ENCODE data around the gene LETMD1.
"Not testable (repeated sequence)": the region's sequence is repeated elsewhere in the genome, so short reads cannot be mapped to it uniquely, and the experiment has no call there.

The LETMD1 gene

DNA sequence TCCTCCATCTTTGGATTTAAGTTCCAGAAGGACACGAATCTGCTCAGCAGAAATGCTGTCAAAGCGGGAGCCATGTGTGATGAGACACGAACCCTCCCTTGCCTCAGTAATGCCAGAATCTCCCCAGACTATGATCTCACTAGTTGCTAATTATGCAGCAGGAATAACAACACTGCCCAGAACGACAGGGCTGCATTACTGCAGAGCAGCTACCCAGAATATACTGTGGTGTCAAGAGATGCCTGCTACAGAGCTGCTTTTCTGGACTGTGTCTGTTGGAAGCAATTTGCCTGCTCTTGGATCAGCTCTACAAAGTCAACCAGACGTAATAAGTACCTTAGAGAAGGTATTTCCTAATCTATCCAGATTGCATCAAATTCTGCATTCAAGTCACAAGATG lies 29.8 kb downstream of the LETMD1 start:
- no peak for DNase-seq (ENCODE audit: low read depth in 2 of 2)

DNA sequence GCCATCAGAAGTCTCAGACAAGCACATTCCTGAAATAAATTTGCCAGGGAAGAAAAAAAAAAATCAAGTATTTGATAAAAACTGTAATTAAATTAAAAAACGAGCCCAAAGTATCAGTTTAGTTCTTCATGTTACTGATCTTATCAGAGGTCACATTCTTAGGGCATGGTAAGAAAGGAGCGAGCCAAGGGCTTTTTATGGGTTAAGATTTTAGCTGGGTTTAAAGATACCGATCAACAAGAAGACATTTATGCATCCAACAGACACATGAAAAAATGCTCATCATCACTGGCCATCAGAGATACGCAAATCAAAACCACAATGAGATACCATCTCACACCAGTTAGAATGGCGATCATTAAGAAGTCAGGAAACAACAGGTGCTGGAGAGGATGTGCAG lies 30.2 kb downstream of the LETMD1 start:
- not testable (repeated sequence) for DNase-seq (ENCODE audit: low read depth in 2 of 2)

DNA sequence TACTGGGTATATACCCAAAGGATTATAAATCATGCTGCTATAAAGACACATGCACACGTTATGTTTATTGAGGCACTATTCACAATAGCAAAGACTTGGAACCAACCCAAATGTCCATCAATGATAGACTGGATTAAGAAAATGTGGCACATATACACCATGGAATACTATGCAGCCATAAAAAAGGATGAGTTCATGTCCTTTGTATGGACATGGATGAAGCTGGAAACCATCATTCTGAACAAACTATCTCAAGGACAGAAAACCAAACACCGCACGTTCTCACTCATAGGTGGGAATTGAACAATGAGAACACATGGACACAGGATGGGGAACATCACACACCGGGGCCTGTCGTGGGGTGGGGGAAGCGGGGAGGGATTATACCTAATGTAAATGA lies 30.7 kb downstream of the LETMD1 start:
- DNase-seq (ENCODE audit: low read depth in 2 of 2): not testable (repeated sequence)

DNA sequence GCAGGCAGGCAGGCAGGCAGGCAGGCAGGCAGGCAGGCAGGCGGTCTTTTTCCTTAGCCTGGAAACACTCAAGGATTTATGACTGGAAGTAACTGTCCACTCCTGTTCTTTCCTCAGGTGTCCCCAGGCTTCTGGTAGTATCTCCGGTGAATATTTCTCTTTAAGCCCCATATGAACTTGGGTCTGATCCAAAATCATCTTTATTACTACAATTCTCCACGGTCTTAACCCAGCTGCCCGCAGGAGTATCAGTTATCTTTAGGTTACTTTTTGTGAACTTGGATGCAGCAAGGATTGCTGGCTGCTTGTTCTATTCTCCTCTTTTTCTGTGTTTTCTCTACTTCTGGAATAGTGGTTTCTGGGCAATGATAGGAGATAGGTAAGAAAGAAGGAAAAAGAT lies 32.0 kb downstream of the LETMD1 start:
- no peak for DNase-seq (ENCODE audit: low read depth in 2 of 2)

DNA sequence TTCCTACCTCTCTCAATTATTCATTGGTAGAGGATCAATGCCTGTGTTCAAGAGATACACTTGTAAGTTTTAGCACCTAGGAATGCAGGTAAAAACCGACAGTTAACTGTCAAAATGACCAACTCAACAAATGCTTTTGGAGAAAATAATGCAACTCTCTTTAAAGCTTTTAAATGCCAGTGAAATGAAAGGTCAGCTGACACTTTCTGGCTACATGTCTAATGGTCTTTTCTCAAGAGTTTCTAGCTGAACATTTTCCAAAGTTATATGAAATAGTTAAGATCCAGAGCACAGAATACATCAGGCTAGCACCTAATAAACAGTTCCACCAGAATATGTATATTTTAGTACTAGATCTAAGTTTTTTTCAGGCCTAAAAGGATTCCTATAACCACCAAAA lies 33.3 kb downstream of the LETMD1 start:
- DNase-seq (ENCODE audit: low read depth in 2 of 2): no peak

DNA sequence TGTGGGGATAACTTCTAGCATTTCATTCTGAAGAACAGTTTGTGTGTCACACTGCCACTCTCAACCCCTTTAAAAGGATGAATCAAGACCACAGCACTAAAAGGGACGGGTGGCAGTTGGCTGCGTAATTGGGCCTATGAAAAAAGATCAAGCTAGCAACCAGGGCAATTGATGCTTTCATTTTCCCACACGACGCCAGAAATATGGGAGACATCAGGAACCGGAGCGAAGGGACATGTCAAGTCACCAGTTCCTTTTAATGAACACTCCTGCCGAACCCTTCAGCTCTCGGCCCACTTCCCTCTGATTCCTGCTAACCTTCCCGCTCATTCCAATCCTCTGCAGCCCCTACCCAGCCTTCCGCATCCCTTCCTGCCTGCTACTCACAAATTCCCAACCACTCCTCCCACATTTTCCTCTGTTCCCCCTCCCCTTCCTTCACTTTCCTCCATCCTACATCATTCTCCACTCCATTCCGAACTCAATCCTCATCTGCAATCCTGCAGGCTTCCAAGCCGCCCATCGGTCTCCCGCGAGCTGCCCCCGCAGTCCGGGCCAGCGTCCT lies 34.5 kb downstream of the LETMD1 start:
- DNase-seq (ENCODE audit: low read depth in 2 of 2): peak in 1 of 2 donors; percentile 8

DNA sequence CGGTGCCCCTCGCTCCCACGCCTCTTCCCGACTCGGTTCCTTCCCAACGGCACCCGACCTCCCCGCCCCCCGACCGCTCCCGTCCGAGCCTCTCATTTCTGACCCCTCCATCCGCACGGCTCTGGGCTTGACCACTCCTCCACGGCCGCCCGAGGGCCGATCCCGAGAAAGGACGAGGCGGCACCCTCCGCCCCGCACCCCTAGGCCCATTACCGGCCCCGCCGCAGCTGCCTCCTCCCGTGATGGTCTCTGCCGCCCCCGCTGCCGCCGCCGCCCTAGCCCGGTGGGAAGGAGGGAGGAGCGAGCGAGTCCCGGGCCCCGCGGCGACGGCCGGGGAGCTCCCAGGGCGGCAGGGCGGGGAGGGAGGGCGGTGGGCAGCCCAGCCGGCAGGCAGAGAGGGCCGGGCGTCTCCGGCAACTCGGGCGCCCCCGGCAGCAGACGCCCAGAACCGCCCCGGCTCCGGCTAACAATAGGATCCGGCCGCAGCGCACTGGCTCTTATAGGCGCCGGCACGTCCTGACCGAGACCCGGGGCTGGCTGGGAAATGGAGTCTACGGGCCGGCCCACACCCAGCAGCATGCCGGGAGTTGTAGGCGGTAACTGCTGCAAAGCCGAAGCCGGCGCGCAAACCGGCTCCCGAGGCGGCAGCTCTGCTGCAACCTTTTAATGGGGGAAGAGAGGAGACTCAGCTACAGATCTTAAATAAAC lies 35.2 kb downstream of the LETMD1 start, which contains the start of gene CSRNP2:
TSS of gene CSRNP2 (minus strand) at position 471 of the 708 bp plus-strand sequence. CDS start 7,035 bp downstream, outside the sequence.
- peak; percentile 89 to 91 for DNase-seq (ENCODE audit: low read depth in 2 of 2)

DNA sequence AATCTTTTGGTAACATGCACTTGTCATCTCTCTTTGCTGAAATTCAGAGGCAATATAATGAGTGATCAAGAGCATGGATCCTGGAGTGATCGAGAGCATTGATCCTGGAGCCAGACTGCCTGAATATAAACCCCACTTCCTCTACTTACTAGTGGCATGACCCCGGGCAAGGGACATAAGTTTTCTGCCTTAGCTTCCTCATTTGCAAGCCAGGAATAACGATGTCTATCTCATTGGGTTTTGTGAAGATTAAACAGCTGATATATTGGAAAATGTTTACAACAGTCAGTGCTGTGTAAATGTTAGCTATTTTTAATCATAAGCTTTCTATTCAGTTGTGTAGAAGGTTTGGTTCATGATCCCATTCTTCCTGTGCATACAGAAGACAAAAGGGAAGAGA lies 37.6 kb downstream of the LETMD1 start:
- no peak for DNase-seq (ENCODE audit: low read depth in 2 of 2)

DNA sequence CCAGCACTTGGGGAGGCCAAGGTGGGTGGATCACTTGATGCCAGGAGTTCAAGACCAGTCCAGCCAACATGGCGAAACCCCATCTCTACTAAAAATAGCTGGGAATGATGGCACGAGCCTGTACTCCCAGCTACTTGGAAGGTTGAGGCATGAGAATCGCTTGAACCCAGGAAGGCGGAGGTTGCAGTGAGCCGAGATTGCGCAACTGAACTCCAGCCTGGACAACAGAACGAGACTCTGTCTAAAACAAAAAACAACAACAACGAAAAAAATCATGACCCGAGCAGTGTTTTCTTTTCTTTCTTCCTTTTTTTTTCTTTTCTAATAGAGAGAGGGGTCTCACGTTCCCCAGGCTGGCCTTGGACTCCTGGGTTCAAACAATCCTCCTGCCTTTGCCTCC lies 38.8 kb downstream of the LETMD1 start:
- DNase-seq (ENCODE audit: low read depth in 2 of 2): no peak

DNA sequence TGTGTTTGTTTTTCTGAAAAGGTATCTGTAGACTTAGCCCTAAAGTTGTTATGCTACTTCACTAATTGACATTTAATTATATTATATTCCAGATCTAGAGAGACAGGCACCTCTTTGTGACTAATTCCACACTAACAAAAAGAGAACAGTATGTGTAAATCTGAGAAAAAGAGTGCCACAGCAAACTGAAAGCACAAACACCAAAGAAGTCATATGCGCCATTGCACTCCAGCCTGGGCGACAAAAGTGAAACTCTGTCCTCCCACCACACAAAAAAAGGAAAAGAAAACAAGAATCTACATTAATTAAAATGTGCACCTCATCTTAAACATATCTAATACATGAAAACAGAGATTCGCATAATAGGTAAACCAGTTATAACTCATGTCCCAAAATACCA lies 39.7 kb downstream of the LETMD1 start:
- no peak for DNase-seq (ENCODE audit: low read depth in 2 of 2)

DNA sequence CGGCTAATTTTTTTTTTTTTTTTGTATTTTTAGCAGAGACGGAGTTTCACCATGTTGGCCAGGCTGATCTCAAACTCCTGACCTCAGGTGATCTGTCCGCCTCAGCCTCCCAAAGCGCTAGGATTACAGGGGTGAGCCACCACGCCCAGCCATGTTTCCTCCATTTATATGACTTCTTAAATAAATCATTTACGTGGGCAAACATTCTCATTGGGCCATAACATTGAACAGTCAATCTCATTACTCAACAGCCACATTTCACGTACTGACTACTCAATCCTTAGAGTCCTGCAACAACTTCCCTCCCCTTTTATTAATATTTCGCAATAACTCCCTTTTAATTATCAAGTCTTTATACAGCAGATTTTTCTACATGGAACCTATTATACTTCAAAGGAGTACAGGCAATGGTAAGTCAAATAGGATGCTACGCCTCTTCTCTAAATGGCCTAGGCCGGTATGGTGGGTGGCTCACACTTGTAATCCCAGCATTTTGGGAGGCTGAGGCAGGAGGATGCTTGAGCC lies 42.6 kb downstream of the LETMD1 start:
- no peak for DNase-seq (ENCODE audit: low read depth in 2 of 2)

DNA sequence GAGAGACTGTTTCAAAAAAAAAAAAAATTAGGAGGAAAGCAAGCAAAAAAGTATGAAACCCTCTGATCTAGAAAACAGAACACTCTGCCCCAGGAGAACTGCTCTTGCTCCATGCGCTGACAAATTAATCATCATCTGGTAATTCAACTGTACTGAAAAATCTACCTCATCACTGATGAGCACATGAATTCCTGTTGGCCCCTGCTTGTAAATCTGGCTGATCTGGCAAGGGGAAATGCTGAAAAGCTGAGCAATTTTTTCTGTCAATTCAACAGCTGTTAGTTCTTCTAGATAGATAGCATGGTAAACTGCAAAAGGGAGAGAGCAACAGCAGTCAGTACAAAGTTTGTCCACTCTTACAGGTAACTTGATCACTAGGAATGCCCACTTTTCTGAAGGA lies 50.5 kb downstream of the LETMD1 start:
- no peak for DNase-seq (ENCODE audit: low read depth in 2 of 2)

DNA sequence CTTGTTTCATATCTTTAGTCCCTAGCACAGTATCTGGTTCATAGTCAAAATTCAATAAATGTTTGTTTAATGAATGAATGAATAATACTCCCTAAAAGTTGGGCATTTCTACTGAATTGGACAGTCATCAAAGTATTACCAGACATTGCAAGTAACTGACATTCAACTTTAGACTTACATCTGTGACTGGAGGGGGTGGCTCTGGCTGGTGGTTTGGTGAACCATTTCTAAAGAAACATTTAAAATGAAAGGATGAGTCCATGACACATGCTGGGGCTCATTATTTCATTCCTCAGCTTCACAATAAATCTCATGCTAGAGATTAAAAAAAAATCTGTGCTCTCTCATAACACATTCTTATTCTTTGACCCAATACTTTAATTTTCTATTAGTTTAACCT lies 55.9 kb downstream of the LETMD1 start:
- no peak for DNase-seq (ENCODE audit: low read depth in 2 of 2)

DNA sequence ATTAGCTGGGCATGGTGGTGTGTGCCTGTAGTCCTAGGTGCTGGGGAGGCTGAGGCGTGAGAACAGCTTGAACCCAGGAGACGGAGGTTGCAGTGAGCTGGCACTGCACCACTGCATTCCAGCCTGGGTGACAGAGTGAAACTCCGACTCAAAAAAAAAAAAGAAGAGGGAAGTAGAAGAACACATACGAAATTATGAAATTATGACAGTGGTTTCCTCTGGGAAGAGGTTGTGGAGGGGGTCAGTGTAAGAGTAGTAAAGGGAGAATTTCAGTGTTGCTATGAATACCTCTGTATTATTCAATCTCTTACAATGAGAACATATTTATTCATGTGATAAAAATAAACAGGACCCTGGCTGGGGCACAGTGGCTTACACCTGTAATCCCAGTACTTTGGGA lies 60.0 kb downstream of the LETMD1 start:
- no peak for DNase-seq (ENCODE audit: low read depth in 2 of 2)

Data from stimulated activated CD8-positive, alpha-beta memory T cell treated with anti-CD3 and anti-CD28 coated beads, Interleukin-7, amount 100 ng/mL, for 4 hours (primary cell).